Hindlimb muscle (tissue), 1 donor: ENCODE measurements around the gene BRD3OS. TPM values are rescaled to one million over a fixed set of nuclear protein-coding genes. Genes with fewer than 3 reads are reported as not detected.

ENCODE experiments used
- DNase-seq: peaks from one replicate; pipeline ENCODE4 v3.0.0-alpha.2; 2013
- polyA plus RNA-seq: library from polyadenylated mRNA; unstranded; fragments of 120-200 nt; gene quantifications from one replicate; pipeline ENCODE4 v1.2.1, GENCODE V29; 2013; ENCODE audit not compliant: insufficient read length

Gene BRD3OS
- polyA plus RNA-seq, 1 donor, result 10.4 TPM

GRCh38 chr9:133989625-133990365 is 35.5 kb upstream of the BRD3OS start:
- DNase-seq, result no peak

GRCh38 chr9:133990366-133991213 is 34.7 kb upstream of the BRD3OS start:
- no peak for DNase-seq

GRCh38 chr9:133991214-133991921 is 33.9 kb upstream of the BRD3OS start:
- no peak for DNase-seq

- DNase-seq, result peak; percentile 47
Observed at GRCh38 chr9:133991964-133992779, 33.1 kb upstream of the BRD3OS start, which contains the start of gene VAV2. Gene VAV2 (minus strand): TSS chr9:133992324. CDS start chr9:133992278, 46 bp downstream.

GRCh38 chr9:133992780-133993634 is 32.3 kb upstream of the BRD3OS start:
- peak; percentile 87 for DNase-seq

- DNase-seq, result no peak
Observed at GRCh38 chr9:133993635-133994253, 31.5 kb upstream of the BRD3OS start.

- DNase-seq, result peak; percentile 79
Observed at GRCh38 chr9:133994353-133995011, 30.8 kb upstream of the BRD3OS start.

GRCh38 chr9:133995012-133995896 is 30.0 kb upstream of the BRD3OS start:
- no peak for DNase-seq

- no peak for DNase-seq
Observed at GRCh38 chr9:133996531-133997520, 28.5 kb upstream of the BRD3OS start.

GRCh38 chr9:133997584-133997983 is 27.7 kb upstream of the BRD3OS start:
- DNase-seq, result no peak

- DNase-seq, result no peak
Observed at GRCh38 chr9:133998915-133999595, 26.2 kb upstream of the BRD3OS start.

GRCh38 chr9:133999851-134000265 is 25.4 kb upstream of the BRD3OS start:
- DNase-seq, result peak; percentile 41

- no peak for DNase-seq
Observed at GRCh38 chr9:134002796-134003195, 22.5 kb upstream of the BRD3OS start.

GRCh38 chr9:134003237-134003636 is 22.0 kb upstream of the BRD3OS start:
- DNase-seq, result no peak

- DNase-seq, result no peak
Observed at GRCh38 chr9:134004131-134004873, 21.0 kb upstream of the BRD3OS start.

GRCh38 chr9:134004881-134005280 is 20.4 kb upstream of the BRD3OS start:
- no peak for DNase-seq
